CD14-positive monocyte (primary cell): ENCODE results near the gene PARP11. TPM values are rescaled to one million over a fixed set of nuclear protein-coding genes. Genes with fewer than 3 reads are reported as not detected.

ENCODE experiments used
- DNase-seq, 3 donors: peaks; one replicate each; pipeline ENCODE4 v3.0.0-alpha.2; 2011 to 2022
- H2AFZ ChIP-seq: 2 replicates; pipeline ENCODE4 v1.6.0; 2012; ENCODE audit warnings: mild to moderate bottlenecking, low read depth, low read length, inconsistent platforms; ENCODE audit not compliant: insufficient read depth, poor library complexity, severe bottlenecking
- H3K27ac ChIP-seq, 2 donors: 1 replicate in 1 of 2; 2 replicates in 1 of 2; pipeline ENCODE4 v1.5.1; 2012 to 2013; ENCODE audit warnings: low read length in 2 of 2, control low read depth in 1 of 2, inconsistent platforms in 1 of 2, low read depth in 1 of 2, mild to moderate bottlenecking in 1 of 2
- H3K27me3 ChIP-seq, 2 donors: one replicate each; pipeline versions ENCODE4 v1.6.0 to v1.6.1; 2011 to 2013; ENCODE audit warnings: low read length in 2 of 2; ENCODE audit not compliant: control insufficient read depth in 2 of 2, insufficient read depth in 2 of 2
- H3K36me3 ChIP-seq, 2 donors: replicated peaks in 1 of 2; 1 replicate in 1 of 2; 2 replicates in 1 of 2; pipeline versions ENCODE4 v1.5.1 to v1.6.1; 2012 to 2013; ENCODE audit warnings: low read length in 2 of 2, control low read depth in 1 of 2, inconsistent platforms in 1 of 2, mild to moderate bottlenecking in 1 of 2; ENCODE audit not compliant: insufficient read depth in 2 of 2, control insufficient read depth in 1 of 2
- H3K4me1 ChIP-seq, 2 donors: 1 replicate in 1 of 2; 2 replicates in 1 of 2; pipeline versions ENCODE4 v1.5.1 to v1.6.1; 2012 to 2013; ENCODE audit warnings: low read length in 2 of 2, control low read depth in 1 of 2, inconsistent platforms in 1 of 2, mild to moderate bottlenecking in 1 of 2, moderate library complexity in 1 of 2; ENCODE audit not compliant: insufficient read depth in 2 of 2, control insufficient read depth in 1 of 2
- H3K4me2 ChIP-seq: replicated peaks from 2 replicates; pipeline ENCODE3; 2012; ENCODE audit warnings: low read length, moderate library complexity, mild to moderate bottlenecking; ENCODE audit not compliant: poor library complexity, severe bottlenecking; ENCODE audit errors: extremely low read depth
- H3K4me3 ChIP-seq, 3 experiments: fragments of 200-600 bp in 1 of 3; sonication (generic) in 1 of 3; replicated peaks in 1 of 3; 1 replicate in 2 of 3; 2 replicates in 1 of 3; pipeline ENCODE4 v1.5.1; 2011 to 2013; ENCODE audit warnings: low read length in 3 of 3, mild to moderate bottlenecking in 3 of 3, control low read depth in 2 of 3, low read depth in 2 of 3, inconsistent platforms in 1 of 3, moderate library complexity in 1 of 3
- H3K79me2 ChIP-seq: 2 replicates; pipeline ENCODE4 v1.6.0; 2012; ENCODE audit warnings: mild to moderate bottlenecking, control low read depth, inconsistent platforms, low read length, moderate library complexity; ENCODE audit not compliant: insufficient read depth
- H3K9ac ChIP-seq: 2 replicates; pipeline ENCODE4 v1.6.0; 2017; ENCODE audit warnings: low read length, mild to moderate bottlenecking; ENCODE audit not compliant: insufficient read depth, poor library complexity, severe bottlenecking
- H3K9me3 ChIP-seq, 2 donors: replicated peaks in 1 of 2; 1 replicate in 1 of 2; 2 replicates in 1 of 2; pipeline versions ENCODE4 v1.5.1 to v1.6.1; 2012 to 2013; ENCODE audit warnings: low read length in 2 of 2, control low read depth in 1 of 2; ENCODE audit not compliant: control insufficient read depth in 1 of 2, insufficient read depth in 1 of 2
- H4K20me1 ChIP-seq: 2 replicates; pipeline ENCODE4 v1.6.0; 2012; ENCODE audit warnings: mild to moderate bottlenecking, low read length, control low read depth, moderate library complexity; ENCODE audit not compliant: insufficient read depth
- H3K27ac Mint-ChIP-seq, 7 donors: one replicate each; pipeline ENCODE4 v1.8.0; 2020; ENCODE audit warnings: mild to moderate bottlenecking in 7 of 7, mixed read lengths in 7 of 7, moderate library complexity in 6 of 7, inconsistent platforms in 2 of 7
- H3K27me3 Mint-ChIP-seq, 3 donors: one replicate each; pipeline ENCODE4 v1.8.0; 2021 to 2022; ENCODE audit warnings: low read depth in 3 of 3, mild to moderate bottlenecking in 3 of 3, mixed read lengths in 3 of 3, moderate library complexity in 3 of 3, inconsistent platforms in 1 of 3
- H3K36me3 Mint-ChIP-seq, 2 donors: one replicate each; pipeline ENCODE4 v1.8.0; 2020; ENCODE audit warnings: mixed read lengths in 2 of 2, inconsistent platforms in 1 of 2, mild to moderate bottlenecking in 1 of 2
- H3K4me1 Mint-ChIP-seq: one replicate; pipeline ENCODE4 v1.8.0; 2020; ENCODE audit warnings: mild to moderate bottlenecking, mixed read lengths
- H3K4me3 Mint-ChIP-seq, 2 donors: one replicate each; pipeline ENCODE4 v1.8.0; 2020; ENCODE audit warnings: mild to moderate bottlenecking in 2 of 2, mixed read lengths in 2 of 2, moderate library complexity in 1 of 2
- H3K9me3 Mint-ChIP-seq, 7 donors: one replicate each; pipeline ENCODE4 v1.8.0; 2020 to 2022; ENCODE audit warnings: mixed read lengths in 7 of 7, mild to moderate bottlenecking in 6 of 7, moderate library complexity in 6 of 7, inconsistent platforms in 2 of 7
- CTCF ChIP-seq: fragments of 200-600 bp; IDR thresholded peaks from one replicate; pipeline ENCODE4 v1.8.0; 2022; ENCODE audit warnings: antibody characterized with exemption, mild to moderate bottlenecking
- WGBS: methylation state at CpG from one replicate; pipeline ENCODE4 v1.1.5; 2013; ENCODE audit warnings: missing lambda C conversion rate; ENCODE audit not compliant: insufficient coverage; 5-methylcytosine and 5-hydroxymethylcytosine counted together
- intact Hi-C, 2 donors: fragments of 100-400 bp; cut with micrococcal nuclease; formaldehyde crosslinking; loops; one replicate each; pipeline versions ENCODE4 v1.15.0 to v1.15.1; 2023
- polyA plus RNA-seq, 3 donors: library from polyadenylated mRNA; depleted of rRNA in 1 of 3; unstranded in 2 of 3; stranded (reverse) in 1 of 3; fragments of 300-500 nt in 2 of 3; fragments of >200 nt in 1 of 3; fragmentation: Illumina TruSeq in 2 of 3; gene quantifications; 1 replicate in 2 of 3; 2 replicates in 1 of 3; pipeline ENCODE4 v1.2.3, GENCODE V29; 2012 to 2021

Gene PARP11
- polyA plus RNA-seq, 3 donors: 3.2 to 6.2 (median 5.4) TPM

GRCh38 chr12:3884671-3885070, 11.5 kb upstream of the PARP11 start:
- Histone ChIP-seq H3K27me3 (no peaks in the 10 kb centered on the region), H2AFZ (no peak overlapping the region), H3K4me2 (no peak overlapping the region), H3K4me1 (peaks cover 6 to 13% of the 10 kb centered on the region in 2 donors), H3K9ac (no peak overlapping the region), H3K36me3 (no peaks in the 10 kb centered on the region), H4K20me1 (no peaks in the 10 kb centered on the region), H3K4me3 (no peak overlapping the region), H3K27ac (no peak overlapping the region), H3K9me3 (no peaks in the 10 kb centered on the region), H3K79me2 (no peaks in the 10 kb centered on the region)
- H3K4me1 Mint-ChIP-seq: peaks cover 18% of the 10 kb centered on the region
- 100% methylated on average over 1 of the region's 6 CpGs for WGBS
- H3K27ac Mint-ChIP-seq: no peak overlapping the region
- peak overlapping the region in 1 of 2 donors; percentile 36 for H3K4me3 Mint-ChIP-seq
- TF ChIP-seq CTCF: no peak
- intact Hi-C loops: loop anchor here (2.0 to 10.0 kb wide), 6 partner anchors 108 to 394 kb away; no protein-coding TSS in a partner anchor
- no peak for DNase-seq
- no peaks in the 10 kb centered on the region for H3K36me3 Mint-ChIP-seq
- peaks cover 2 to 6% (median 3%) of the 10 kb centered on the region in 3 donors for H3K27me3 Mint-ChIP-seq
- H3K9me3 Mint-ChIP-seq: no peaks in the 10 kb centered on the region

GRCh38 chr12:3882896-3883564, 9.8 kb upstream of the PARP11 start:
- Histone ChIP-seq H3K27me3 (no peaks in the 10 kb centered on the region), H3K27ac (no peak overlapping the region), H3K79me2 (no peaks in the 10 kb centered on the region), H3K4me2 (no peak overlapping the region), H2AFZ (no peak overlapping the region), H3K36me3 (no peaks in the 10 kb centered on the region), H4K20me1 (no peaks in the 10 kb centered on the region), H3K4me3 (no peak overlapping the region), H3K9ac (no peak overlapping the region), H3K9me3 (no peaks in the 10 kb centered on the region), H3K4me1 (peaks cover 6% of the 10 kb centered on the region in 2 donors)
- DNase-seq: no peak
- no peak overlapping the region for H3K27ac Mint-ChIP-seq
- no peaks in the 10 kb centered on the region for H3K36me3 Mint-ChIP-seq
- no CpG with 5 or more reads among the region's 7 CpGs for whole genome bisulfite sequencing
- peaks cover 2 to 9% (median 3%) of the 10 kb centered on the region in 3 donors for H3K27me3 Mint-ChIP-seq
- intact Hi-C loops: loop anchor here in 1 of 2 donors (10.0 kb wide), 2 partner anchors 152 to 212 kb away; no protein-coding TSS in a partner anchor
- TF ChIP-seq CTCF: peak; percentile 19
- H3K4me1 Mint-ChIP-seq: peaks cover 9% of the 10 kb centered on the region
- H3K9me3 Mint-ChIP-seq: peaks cover 0 to 5% (median 0%) of the 10 kb centered on the region in 7 donors
- H3K4me3 Mint-ChIP-seq: no peak overlapping the region
